NCI-H146 (cell line): ENCODE data around the gene KIFC3.
"Not testable (repeated sequence)": the region's sequence is repeated elsewhere in the genome, so short reads cannot be mapped to it uniquely, and the experiment has no call there.

Experiments used
- DNase-seq: peaks from one replicate; lab custom pipeline; 2025; lab: John Stamatoyannopoulos, UW

KIFC3 gene

DNA sequence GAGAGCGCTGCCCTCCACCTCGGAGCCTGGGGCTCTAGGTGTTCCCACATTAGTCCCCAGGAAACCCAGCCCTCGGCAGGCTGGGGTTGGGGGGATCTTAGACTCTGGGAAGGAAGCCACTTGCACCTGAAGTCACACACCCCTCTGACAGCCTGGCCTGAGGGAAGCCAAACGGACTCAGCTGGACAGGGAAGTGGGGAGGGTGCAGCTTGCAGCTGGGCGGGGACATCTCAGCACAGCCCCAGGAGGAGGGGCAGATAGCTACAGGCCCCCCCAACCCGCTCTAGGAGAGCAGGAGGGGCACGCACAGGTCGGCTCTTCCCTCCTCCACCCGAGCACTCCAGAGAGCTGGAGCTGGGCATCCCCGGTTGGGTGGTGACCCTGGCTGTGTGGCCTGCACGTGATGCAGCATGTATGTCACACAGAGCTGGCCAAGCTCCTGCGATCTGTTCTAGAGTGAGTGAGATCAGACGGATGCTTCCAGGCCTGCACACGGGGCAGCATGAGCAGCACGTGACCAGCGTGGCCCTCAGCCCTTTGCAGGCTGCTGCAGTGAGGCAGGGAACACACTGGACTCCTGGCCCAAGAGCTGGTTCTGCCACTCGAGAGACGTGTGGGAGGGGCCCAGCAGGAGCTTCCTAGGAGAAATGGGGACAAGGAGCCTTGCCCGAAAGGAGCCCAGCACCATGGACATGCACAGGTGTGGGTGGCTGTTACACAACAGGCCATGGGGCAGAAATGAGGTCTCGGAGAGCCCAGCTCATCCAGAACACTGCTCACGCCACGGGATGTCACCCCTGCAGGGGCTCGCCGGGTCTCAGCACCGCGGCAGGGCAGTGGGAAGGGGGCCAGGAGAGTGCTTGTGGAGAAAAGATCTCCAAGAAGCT, 15.4 kb downstream of the KIFC3 start:
- no peak for DNase-seq

DNA sequence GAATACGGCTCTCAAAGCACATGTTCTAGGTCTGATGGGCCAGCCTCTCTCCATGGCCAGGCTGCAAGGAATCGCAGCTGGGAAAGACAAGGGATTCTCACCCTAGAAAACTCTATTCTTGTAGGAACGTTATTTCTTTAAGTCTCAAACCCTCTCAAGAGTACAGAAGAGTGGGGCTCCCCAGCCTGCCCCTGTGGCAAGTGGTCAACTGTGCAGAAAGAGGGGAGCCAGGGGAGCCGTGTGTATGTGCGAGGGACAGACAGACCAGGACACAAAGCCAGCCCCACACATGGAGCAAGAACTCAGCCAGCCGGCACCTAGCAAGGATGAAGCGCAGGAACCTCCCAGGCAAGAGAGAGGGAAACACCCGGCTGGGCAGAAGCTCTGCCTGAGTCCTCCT, 16.4 kb downstream of the KIFC3 start:
- no peak for DNase-seq

DNA sequence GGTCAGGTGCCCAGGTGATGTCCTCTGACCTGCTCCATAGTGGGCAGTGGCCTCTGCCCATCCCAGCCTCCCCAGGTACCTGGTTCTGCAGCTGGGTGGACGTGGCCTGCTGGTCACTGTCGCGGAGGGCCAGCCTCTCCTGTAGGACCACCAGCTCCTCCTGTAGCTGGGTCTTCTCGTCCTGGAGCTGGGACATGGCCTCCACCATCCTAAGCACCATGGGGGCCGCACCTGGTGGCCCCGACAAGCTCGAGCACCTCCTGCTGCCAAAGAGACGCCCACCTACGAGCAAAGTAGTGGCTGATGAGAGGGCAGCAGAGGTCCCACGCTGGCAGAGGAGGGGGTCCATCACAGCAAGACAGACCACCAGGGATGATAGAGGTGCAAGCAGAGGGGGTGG, 16.9 kb downstream of the KIFC3 start:
- DNase-seq = no peak

DNA sequence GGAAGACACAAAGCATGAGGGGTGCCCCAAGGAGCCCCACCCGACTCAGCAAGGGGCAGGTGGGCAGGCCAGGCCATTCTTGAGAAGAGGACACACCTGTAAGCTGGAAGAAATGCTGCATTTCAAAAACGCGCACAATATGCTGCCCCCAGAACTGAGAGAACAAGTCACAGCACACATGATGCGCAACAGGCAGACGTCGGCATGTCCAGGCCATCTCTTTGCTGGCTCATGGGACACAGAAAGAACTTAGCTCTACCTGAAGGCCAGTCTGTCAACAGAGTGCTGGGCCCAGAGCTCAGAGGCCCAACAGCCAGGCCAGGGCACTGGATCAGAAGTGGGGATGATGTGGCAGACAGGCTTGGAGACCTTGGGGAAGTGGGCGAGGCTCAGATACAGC, 18.0 kb downstream of the KIFC3 start:
- DNase-seq = no peak

GRCh38 chr16:57783883-57784282, 18.4 kb downstream of the KIFC3 start:
- DNase-seq = no peak

- no peak for DNase-seq
These were observed 19.2 kb downstream of the KIFC3 start for GRCh38 chr16:57783116-57783515.

- not testable (repeated sequence) for DNase-seq
These were observed 19.7 kb downstream of the KIFC3 start for GRCh38 chr16:57782607-57783055.

- DNase-seq = no peak
These were observed 20.3 kb downstream of the KIFC3 start for GRCh38 chr16:57781741-57782606.

- no peak for DNase-seq
These were observed 20.9 kb downstream of the KIFC3 start for GRCh38 chr16:57781349-57781740.

DNA sequence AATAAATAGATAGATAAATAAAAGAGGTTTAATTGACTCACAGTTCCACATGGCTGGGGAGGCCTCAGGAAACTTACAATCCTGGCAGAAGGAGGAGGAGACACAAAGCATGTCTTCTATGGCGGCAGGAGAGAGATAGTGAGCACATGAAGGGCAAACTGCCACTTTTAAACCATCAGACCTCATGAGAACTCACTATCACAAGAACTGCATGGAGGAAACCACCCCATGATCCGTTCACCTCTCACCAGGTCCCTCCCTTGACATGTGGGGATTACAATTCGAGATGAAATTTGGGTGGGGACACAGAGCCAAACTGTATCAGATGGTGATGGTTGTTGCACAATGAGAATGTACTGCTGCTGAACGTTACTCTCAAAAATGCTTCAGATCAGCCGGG, 22.5 kb downstream of the KIFC3 start:
- not testable (repeated sequence) for DNase-seq

- DNase-seq = no peak
These were observed 23.6 kb downstream of the KIFC3 start for GRCh38 chr16:57778658-57779057.

GRCh38 chr16:57775661-57776469, 26.4 kb downstream of the KIFC3 start:
- peak; percentile 78 for DNase-seq

- DNase-seq = no peak
These were observed 27.5 kb downstream of the KIFC3 start for GRCh38 chr16:57774705-57775285.

DNA sequence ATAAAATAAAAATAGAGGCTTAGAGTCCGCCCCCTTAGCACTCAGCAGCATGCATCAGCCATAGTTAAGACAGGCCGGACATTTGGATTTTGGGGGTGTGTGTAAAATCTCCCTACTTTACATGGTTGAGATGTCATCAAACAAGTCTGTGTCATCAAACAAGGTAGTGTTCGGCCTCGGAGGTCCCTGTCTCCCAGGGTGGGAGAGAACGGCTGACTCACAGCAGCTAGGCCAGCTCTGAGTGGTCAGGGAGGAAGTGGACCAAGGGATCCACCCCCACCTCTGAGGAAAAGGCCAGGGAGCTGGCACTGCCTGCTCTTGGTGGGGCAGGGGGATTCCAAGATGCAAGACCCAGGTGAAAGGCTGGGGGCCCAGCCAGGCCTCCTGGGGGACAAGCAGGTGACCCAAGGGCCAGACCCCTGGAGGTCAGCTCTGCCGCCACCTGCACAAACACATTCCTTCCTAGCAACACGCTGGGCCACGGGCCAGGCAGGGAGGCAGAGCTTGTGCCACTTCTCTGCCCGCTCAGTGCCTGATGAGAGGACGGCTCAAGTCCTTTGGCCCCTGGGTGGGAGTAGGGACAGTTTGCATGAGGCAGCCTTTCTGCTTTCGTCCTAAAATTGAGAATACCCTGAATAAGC, 28.5 kb downstream of the KIFC3 start:
- no peak for DNase-seq

- DNase-seq = peak; percentile 7
These were observed 29.3 kb downstream of the KIFC3 start for GRCh38 chr16:57773019-57773418.

GRCh38 chr16:57771141-57771785, 31.0 kb downstream of the KIFC3 start:
- DNase-seq = no peak

DNA sequence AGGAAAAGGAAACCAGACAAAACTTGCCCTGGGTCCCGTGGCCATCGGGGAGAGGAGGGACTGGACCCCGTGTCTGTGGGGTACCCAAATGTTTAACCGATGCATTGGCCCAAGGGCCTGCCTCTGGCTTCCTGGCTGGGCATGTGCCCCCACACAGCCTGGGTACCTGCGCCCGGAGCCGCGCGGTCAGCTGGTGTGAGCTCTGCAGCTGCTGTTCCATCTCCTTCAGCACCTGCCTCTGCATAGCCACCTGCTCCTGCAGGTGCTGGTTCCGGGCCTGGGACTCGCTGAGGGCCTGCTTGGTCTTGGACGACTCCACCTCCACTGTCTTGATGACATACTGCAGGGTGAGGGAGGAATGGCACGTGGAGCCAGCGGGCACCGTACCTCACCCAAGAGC, 31.9 kb downstream of the KIFC3 start:
- DNase-seq = no peak

GRCh38 chr16:57769541-57770145, 32.6 kb downstream of the KIFC3 start:
- DNase-seq = no peak

GRCh38 chr16:57766714-57767348, 35.5 kb downstream of the KIFC3 start:
- DNase-seq = no peak
